Activated CD8-positive, alpha-beta memory T cell treated with anti-CD3 and anti-CD28 coated beads for 36 hours (primary cell): ENCODE measurements around the gene CCDC171. TPM values are rescaled to one million over a fixed set of nuclear protein-coding genes. Genes with fewer than 3 reads are reported as not detected.

ENCODE experiments used
- CTCF ChIA-PET: fragments of 350-600 bp; sonication (Branson Sonifier 250); formaldehyde crosslinking; loops from one replicate; lab custom pipeline; 2021; ENCODE audit warnings: antibody characterized with exemption; lab: Charles Lee
- POLR2A ChIA-PET: fragments of 350-600 bp; sonication (Branson Sonifier 250); formaldehyde crosslinking; loops from one replicate; lab custom pipeline; 2021; ENCODE audit warnings: antibody characterized with exemption; lab: Charles Lee
- total RNA-seq, 2 experiments: library from RNA; stranded (reverse); gene quantifications; one replicate each; pipeline ENCODE4 v1.2.3, GENCODE V29; 2021

The CCDC171 gene
- total RNA-seq, 2 experiments from 2014 or later, result 2.1 to 2.4 TPM

GRCh38 chr9:15837079-15837679 lies 284.3 kb downstream of the CCDC171 start:
- ChIA-PET POLR2A (no interaction called here), CTCF (interaction anchor here (0.5 to 1.0 kb wide), 2 partner anchors 63 to 363 kb away, joined by 3 to 4 read pairs; no protein-coding TSS in a partner anchor)

- POLR2A ChIA-PET, result no interaction called here
- CTCF ChIA-PET, result no interaction called here
Observed at GRCh38 chr9:15842051-15842450, 289.2 kb downstream of the CCDC171 start.

- ChIA-PET CTCF (no interaction called here), POLR2A (no interaction called here)
Observed at GRCh38 chr9:15843316-15843715, 290.5 kb downstream of the CCDC171 start.

GRCh38 chr9:15843931-15844330 lies 291.1 kb downstream of the CCDC171 start:
- ChIA-PET CTCF (no interaction called here), POLR2A (no interaction called here)

GRCh38 chr9:15846611-15847010 lies 293.8 kb downstream of the CCDC171 start:
- POLR2A ChIA-PET, result no interaction called here

GRCh38 chr9:15849871-15850270 lies 297.0 kb downstream of the CCDC171 start:
- POLR2A ChIA-PET, result no interaction called here
- CTCF ChIA-PET, result no interaction called here

More at GRCh38 chr9:15846611-15847010, 293.8 kb downstream of the CCDC171 start:
- CTCF ChIA-PET, result no interaction called here

GRCh38 chr9:15851766-15852165 lies 298.9 kb downstream of the CCDC171 start:
- CTCF ChIA-PET, result no interaction called here

GRCh38 chr9:15856591-15856990 lies 303.7 kb downstream of the CCDC171 start:
- POLR2A ChIA-PET, result no interaction called here
- CTCF ChIA-PET, result no interaction called here

More at GRCh38 chr9:15851766-15852165, 298.9 kb downstream of the CCDC171 start:
- POLR2A ChIA-PET, result no interaction called here

GRCh38 chr9:15867334-15867733 lies 314.5 kb downstream of the CCDC171 start:
- CTCF ChIA-PET, result interaction anchor here (0.5 kb wide), 1 partner anchor 684 kb away, joined by 3 read pairs; no protein-coding TSS in a partner anchor
- POLR2A ChIA-PET, result no interaction called here

GRCh38 chr9:15867988-15868387 lies 315.1 kb downstream of the CCDC171 start:
- POLR2A ChIA-PET, result interaction anchor here (0.6 kb wide), 1 partner anchor 1487 kb away, joined by 4 read pairs; no protein-coding TSS in a partner anchor
- CTCF ChIA-PET, result interaction anchor here (0.5 kb wide), 1 partner anchor 685 kb away, joined by 3 read pairs; no protein-coding TSS in a partner anchor

GRCh38 chr9:15873573-15874177 lies 320.8 kb downstream of the CCDC171 start:
- CTCF ChIA-PET, result no interaction called here
- POLR2A ChIA-PET, result no interaction called here

- POLR2A ChIA-PET, result no interaction called here
- CTCF ChIA-PET, result no interaction called here
Observed at GRCh38 chr9:15882328-15882727, 329.5 kb downstream of the CCDC171 start.

- POLR2A ChIA-PET, result no interaction called here
- CTCF ChIA-PET, result no interaction called here
Observed at GRCh38 chr9:15882883-15883282, 330.0 kb downstream of the CCDC171 start.

- ChIA-PET CTCF (no interaction called here), POLR2A (no interaction called here)
Observed at GRCh38 chr9:15885464-15885863, 332.6 kb downstream of the CCDC171 start.

GRCh38 chr9:15889555-15889954 lies 336.7 kb downstream of the CCDC171 start:
- ChIA-PET POLR2A (no interaction called here), CTCF (no interaction called here)

- ChIA-PET CTCF (no interaction called here), POLR2A (no interaction called here)
Observed at GRCh38 chr9:15901572-15901971, 348.7 kb downstream of the CCDC171 start.

- CTCF ChIA-PET, result no interaction called here
- POLR2A ChIA-PET, result no interaction called here
Observed at GRCh38 chr9:15909297-15909696, 356.5 kb downstream of the CCDC171 start.

- ChIA-PET POLR2A (no interaction called here), CTCF (no interaction called here)
Observed at GRCh38 chr9:15915711-15916110, 362.9 kb downstream of the CCDC171 start.

GRCh38 chr9:15927161-15927560 lies 374.3 kb downstream of the CCDC171 start:
- CTCF ChIA-PET, result no interaction called here
- POLR2A ChIA-PET, result no interaction called here

GRCh38 chr9:15935661-15936305 lies 382.9 kb downstream of the CCDC171 start:
- ChIA-PET CTCF (no interaction called here), POLR2A (no interaction called here)
